Kidney epithelial cell (primary cell): Measurements from ENCODE around the gene COL5A2. TPM values are rescaled to one million over a fixed set of nuclear protein-coding genes. Genes with fewer than 3 reads are reported as not detected.
A peak's percentile ranks its signal among the peaks of the same experiment; 100 is the strongest.

Experiments
- DNase-seq: peaks from one replicate; pipeline ENCODE4 v3.0.0-alpha.2; 2010; ENCODE audit warnings: low read depth
- H3K27me3 ChIP-seq: 2 replicates; pipeline ENCODE4 v1.6.0; 2011; ENCODE audit warnings: low read length; ENCODE audit not compliant: control insufficient read depth, insufficient read depth
- H3K36me3 ChIP-seq: 2 replicates; pipeline ENCODE4 v1.5.1; 2011; ENCODE audit warnings: low read length; ENCODE audit not compliant: control insufficient read depth, insufficient read depth
- H3K4me3 ChIP-seq: 2 replicates; pipeline ENCODE4 v1.5.1; 2011; ENCODE audit warnings: low read depth, mild to moderate bottlenecking, control low read depth, low read length
- CTCF ChIP-seq: IDR thresholded peaks from 2 replicates; pipeline ENCODE4 v1.5.1; 2011; ENCODE audit warnings: mild to moderate bottlenecking, moderate library complexity, low read length, control low read depth, inconsistent platforms; ENCODE audit not compliant: insufficient read depth, poor library complexity, severe bottlenecking
- total RNA-seq: library from RNA; depleted of rRNA; stranded (reverse); fragments of >200 nt; gene quantifications from 2 replicates; pipeline ENCODE4 v1.2.3, GENCODE V29; 2015

COL5A2 gene
- total RNA-seq, 1 donor from 2014 or later: 27.1 TPM

GRCh38 chr2:189188115-189188805 lies 8.7 kb upstream of the COL5A2 start:
- no peak for DNase-seq
- Histone ChIP-seq H3K4me3 (no peak overlapping the region), H3K27me3 (no peaks in the 10 kb centered on the region), H3K36me3 (no peaks in the 10 kb centered on the region)
- TF ChIP-seq CTCF: no peak

- H3K4me3 ChIP-seq: no peak overlapping the region
- no peaks in the 10 kb centered on the region for H3K36me3 ChIP-seq
- H3K27me3 ChIP-seq: no peaks in the 10 kb centered on the region
- no peak for TF ChIP-seq CTCF
- no peak for DNase-seq
Measured at GRCh38 chr2:189183170-189183569, 3.6 kb upstream of the COL5A2 start.

GRCh38 chr2:189181706-189182105 lies 2.1 kb upstream of the COL5A2 start:
- Histone ChIP-seq H3K4me3 (no peak overlapping the region), H3K36me3 (no peaks in the 10 kb centered on the region), H3K27me3 (no peaks in the 10 kb centered on the region)
- no peak for DNase-seq
- TF ChIP-seq CTCF: no peak

- Histone ChIP-seq H3K36me3 (no peaks in the 10 kb centered on the region), H3K27me3 (no peaks in the 10 kb centered on the region), H3K4me3 (peak overlapping the region; percentile 58)
- peak; percentile 21 for DNase-seq
- TF ChIP-seq CTCF: no peak
Measured at GRCh38 chr2:189178726-189179569, 613 bp downstream of the COL5A2 start.

- TF ChIP-seq CTCF: peak; percentile 32
- H3K27me3 ChIP-seq: no peaks in the 10 kb centered on the region
- peak overlapping the region; percentile 58 for H3K4me3 ChIP-seq
- no peak for DNase-seq
- no peaks in the 10 kb centered on the region for H3K36me3 ChIP-seq
Measured at GRCh38 chr2:189178054-189178453, 1.5 kb downstream of the COL5A2 start.
